HG03558 (cell line): ENCODE results near the gene FREM3.
"Not testable (repeated sequence)": the region's sequence is repeated elsewhere in the genome, so short reads cannot be mapped to it uniquely, and the experiment has no call there.

Experiments
- ATAC-seq: cut with Tn5 transposase; IDR thresholded peaks from one replicate; pipeline ENCODE4 v1.9.1; 2021; ENCODE audit warnings: moderate number of reproducible peaks; ENCODE audit not compliant: unreplicated experiment; ENCODE audit errors: extremely low read depth

Gene FREM3

GRCh38 chr4:143700416-143701352 is at the start of gene FREM3:
Gene FREM3 (minus strand): TSS chr4:143700675. CDS start chr4:143700675, 0 bp downstream.
- no peak for ATAC-seq

DNA sequence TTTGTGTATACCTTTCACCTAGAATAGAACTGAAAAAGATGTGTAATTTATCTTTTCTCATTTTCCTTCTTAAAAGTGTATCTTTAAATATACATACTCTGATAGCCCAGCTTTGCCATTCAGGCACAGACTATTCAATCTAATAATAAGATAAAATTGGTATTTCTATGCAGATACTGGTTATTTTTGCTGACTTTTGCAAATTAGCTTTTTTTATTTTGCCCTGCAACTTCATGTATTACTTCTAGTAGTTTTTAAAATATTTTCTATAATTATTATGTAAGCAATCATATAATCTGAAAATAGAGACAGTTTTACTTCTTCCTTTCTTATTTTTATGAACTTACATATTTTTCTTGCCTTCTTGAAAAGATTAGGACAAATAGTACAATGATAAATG is 45.4 kb upstream of the FREM3 start:
- ATAC-seq, result no peak

- ATAC-seq, result no peak
These were observed 43.1 kb upstream of the FREM3 start for GRCh38 chr4:143743591-143743990.

- ATAC-seq, result no peak
These were observed 42.4 kb upstream of the FREM3 start for GRCh38 chr4:143742834-143743233.

- no peak for ATAC-seq
These were observed 36.4 kb upstream of the FREM3 start for GRCh38 chr4:143736861-143737260.

DNA sequence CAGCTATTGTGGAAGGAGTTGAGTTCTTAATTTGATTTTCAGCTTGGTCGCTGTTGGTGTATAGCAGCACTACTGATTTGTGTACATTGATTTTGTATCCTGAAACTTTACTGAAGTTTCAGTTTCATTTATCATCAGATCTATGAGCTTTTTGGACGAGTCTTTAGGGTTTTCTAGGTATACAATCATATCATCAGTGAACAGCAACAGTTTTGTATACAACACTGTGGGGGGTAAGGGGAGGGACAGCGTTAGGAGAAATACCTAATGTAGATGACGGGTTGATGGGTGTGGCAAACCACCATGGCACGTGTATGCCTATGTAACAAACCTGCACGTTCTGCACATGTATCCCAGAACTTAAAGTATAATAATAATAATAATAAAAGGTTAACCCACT is 35.6 kb upstream of the FREM3 start:
- not testable (repeated sequence) for ATAC-seq

- no peak for ATAC-seq
These were observed 27.7 kb upstream of the FREM3 start for GRCh38 chr4:143728166-143728565.

DNA sequence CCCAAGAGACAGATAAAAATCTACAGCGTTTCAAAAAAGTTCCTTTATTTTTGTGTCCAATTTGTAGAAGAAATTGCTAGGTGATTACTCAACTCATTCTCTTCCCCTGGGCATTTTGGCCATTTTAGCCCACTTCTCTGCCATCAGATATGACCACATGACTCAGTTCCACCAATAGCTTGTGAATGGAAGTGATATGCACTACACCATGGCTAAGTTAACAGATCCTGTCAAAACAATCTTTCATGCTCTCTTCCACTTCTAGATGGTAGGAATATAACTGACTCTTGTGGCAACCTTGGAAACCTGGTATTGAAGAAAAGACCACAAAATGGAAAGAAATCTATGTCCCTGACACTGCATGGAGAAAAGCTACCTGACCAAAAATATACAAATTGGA is 26.2 kb upstream of the FREM3 start:
- no peak for ATAC-seq

DNA sequence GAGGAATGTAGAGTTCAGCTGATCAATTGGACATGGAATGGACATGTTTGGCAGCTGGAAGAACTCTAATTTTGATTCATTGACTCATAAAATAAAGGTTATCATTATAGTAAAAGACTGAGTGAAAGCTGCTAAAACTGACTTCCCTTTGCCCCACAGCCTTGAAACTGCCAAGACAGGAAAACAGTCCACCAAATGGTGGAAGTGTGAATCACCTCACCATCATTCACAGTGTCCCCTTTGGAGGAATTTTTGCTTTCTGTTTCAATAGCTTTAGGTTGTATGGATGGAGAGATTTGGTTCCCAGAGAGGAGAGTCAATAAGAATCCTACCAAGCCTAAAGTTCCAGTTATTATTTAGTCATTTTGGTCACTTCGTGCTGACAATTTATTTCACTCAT is 20.8 kb upstream of the FREM3 start:
- no peak for ATAC-seq

GRCh38 chr4:143718748-143719147 is 18.3 kb upstream of the FREM3 start:
- not testable (repeated sequence) for ATAC-seq

- ATAC-seq, result no peak
These were observed 13.6 kb upstream of the FREM3 start for GRCh38 chr4:143713955-143714625.

DNA sequence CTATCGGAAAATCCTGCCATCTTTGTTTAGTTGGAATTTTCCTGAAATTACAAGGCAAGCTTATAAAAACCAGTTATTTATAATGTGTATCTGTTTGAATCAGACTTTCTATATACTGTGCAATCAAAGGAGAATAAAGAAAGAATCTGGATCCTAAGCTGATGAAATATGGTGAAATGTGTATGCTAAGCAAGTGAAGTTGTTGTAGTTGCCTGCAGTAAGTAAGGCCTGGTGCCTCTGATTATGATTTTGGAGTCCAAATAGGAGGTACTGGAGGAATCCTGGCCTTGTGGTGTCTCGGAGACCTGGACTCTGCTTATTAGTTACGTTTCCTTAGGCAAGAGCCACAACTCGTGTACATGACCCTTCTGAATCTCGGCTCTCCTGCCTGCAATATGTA is 13.1 kb upstream of the FREM3 start:
- no peak for ATAC-seq

- no peak for ATAC-seq
These were observed 11.7 kb upstream of the FREM3 start for GRCh38 chr4:143712155-143712550.

DNA sequence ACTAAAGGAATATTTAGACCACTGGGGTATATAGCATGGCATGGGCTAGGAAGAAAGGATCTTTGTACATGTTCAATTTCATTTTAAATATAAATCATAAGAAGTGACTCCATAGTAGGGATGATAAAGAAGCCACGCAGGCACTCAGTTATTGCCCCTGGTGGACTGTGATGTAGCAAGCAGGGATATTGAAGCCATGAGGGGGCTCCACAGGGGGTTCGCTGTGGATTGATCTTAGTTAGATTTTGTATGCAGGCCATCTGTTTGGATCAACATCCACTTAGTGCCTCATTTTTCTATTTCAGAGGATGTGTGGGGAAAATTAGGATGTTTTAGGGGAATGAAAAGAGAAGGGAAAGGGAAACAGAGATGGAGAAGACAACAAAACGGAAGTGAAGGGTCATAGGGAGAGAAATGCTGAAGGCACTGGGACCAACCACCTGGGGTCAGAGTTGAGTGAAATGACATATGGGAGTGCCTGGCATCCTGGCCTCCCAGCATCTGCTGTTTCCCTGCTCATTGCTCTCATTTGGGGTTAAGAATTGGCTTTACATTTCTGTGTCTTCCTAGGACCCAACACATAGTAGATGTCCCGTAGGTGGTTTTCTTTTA is 11.2 kb upstream of the FREM3 start:
- ATAC-seq, result no peak

DNA sequence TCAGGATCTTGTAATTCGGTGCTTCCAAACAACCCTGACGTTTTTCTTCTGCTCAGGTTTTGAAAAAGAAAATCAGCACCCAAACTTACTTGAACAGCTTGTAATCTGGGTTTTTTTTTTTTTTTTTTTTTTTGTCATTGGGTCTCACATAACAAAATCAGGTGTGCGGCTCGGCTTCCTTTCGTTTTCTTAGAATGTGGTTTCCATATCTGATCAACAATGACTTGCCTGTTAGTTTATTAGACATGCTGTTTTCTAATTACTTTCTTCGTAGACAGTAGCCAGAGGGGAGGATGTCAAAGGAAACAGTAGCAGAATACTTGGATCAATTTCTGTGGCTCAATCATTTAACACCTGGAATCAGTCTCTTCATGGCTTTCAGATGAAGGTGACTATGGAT is 890 bp upstream of the FREM3 start:
- ATAC-seq, result no peak

DNA sequence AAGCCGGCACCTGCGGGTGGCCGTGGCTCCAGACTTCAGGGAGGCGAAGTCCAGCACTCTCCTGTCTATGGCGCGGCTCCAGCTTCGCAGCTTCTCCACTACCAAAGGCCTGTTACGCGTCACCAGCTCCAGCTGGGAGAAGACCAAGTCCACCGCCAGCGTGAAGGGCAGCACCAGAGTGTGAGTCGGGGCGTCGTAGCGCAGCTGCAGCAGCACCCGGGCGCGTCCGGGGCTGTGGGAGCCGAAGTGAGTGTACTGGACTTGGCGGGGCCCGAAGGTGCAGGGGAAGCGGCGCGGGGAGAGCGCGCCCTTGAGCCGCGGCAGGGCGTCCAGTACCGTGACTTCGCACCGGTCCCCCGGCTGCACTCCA is 444 bp downstream of the FREM3 start:
- ATAC-seq, result no peak

GRCh38 chr4:143699331-143700045 is 987 bp downstream of the FREM3 start:
- ATAC-seq, result no peak

DNA sequence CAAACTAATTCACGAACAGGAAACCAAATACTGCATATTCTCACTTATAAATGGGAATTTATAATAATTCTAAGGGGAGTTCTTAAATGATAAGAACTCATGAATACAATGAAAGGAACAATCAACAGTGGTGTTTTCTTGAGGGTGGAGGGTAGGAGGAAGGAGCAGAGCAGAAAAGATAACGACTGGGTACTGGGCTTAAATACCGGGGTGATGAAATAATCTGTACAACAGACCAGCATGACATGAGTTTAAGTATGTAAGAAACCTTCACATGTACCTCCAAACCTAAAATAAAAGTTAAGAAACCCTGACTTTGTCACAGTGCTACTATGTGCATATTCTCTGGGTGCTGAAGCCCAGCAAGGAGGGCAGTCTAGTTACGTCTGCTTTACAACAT is 6.6 kb downstream of the FREM3 start:
- no peak for ATAC-seq

DNA sequence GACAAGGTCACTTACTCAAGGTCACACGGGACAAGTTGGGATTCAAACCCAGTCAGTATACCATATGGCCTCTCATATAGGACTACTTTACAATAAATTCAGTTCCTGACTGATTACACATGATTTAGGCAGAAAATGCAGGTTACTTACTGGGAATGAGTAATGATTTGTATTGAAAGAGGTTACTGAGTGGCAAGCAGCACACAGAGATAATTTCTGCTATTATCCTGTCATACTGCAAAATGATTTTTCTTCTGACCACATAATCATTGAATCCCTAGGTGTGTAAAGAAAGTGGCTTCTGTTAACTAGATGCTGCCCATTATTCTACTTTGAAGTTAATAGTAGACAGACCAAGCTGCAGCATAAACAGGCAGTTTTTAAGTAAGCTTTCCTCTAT is 8.2 kb downstream of the FREM3 start:
- ATAC-seq, result no peak

- ATAC-seq, result no peak
These were observed 21.0 kb downstream of the FREM3 start for GRCh38 chr4:143679434-143679833.

GRCh38 chr4:143673629-143674028 is 26.8 kb downstream of the FREM3 start:
- not testable (repeated sequence) for ATAC-seq
